K562 (cell line): ENCODE data around the gene SLC2A10. TPM values are rescaled to one million over a fixed set of nuclear protein-coding genes. Genes with fewer than 3 reads are reported as not detected.

ENCODE experiments used
- CBX3 ChIP-seq, 2 experiments: IDR thresholded peaks; 1 replicate in 1 of 2; 2 replicates in 1 of 2; pipeline ENCODE4 v1.6.1; 2012; ENCODE audit warnings: inconsistent platforms in 2 of 2, low read length in 2 of 2, borderline replicate concordance in 1 of 2, control low read depth in 1 of 2
- CREM ChIP-seq: IDR thresholded peaks from 2 replicates; pipeline ENCODE4 v1.6.1; 2014; ENCODE audit warnings: antibody characterized with exemption, low read depth
- DACH1 ChIP-seq: fragments of 450-650 bp; IDR thresholded peaks from 2 replicates; pipeline ENCODE4 v1.6.1; 2018; ENCODE audit not compliant: partially characterized antibody
- ELF4 ChIP-seq: fragments of 450-650 bp; formaldehyde crosslinking; IDR thresholded peaks from 2 replicates; pipeline ENCODE4 v1.4.0; 2022; ENCODE audit warnings: missing genetic modification characterization
- GATAD2A ChIP-seq: fragments of 450-650 bp; IDR thresholded peaks from 2 replicates; pipeline ENCODE4 v1.6.1; 2017
- HNRNPLL ChIP-seq: fragments of 200-400 bp; formaldehyde crosslinking; IDR thresholded peaks from 2 replicates; pipeline ENCODE4 v1.6.1; 2017; ENCODE audit warnings: low read length, low read depth, mild to moderate bottlenecking; ENCODE audit not compliant: poor library complexity, severe bottlenecking
- KHSRP ChIP-seq: fragments of 450-650 bp; IDR thresholded peaks from 2 replicates; pipeline ENCODE4 v1.6.1; 2017
- MTA3 ChIP-seq: fragments of 450-650 bp; formaldehyde crosslinking; IDR thresholded peaks from 2 replicates; pipeline ENCODE4 v1.6.1; 2017; ENCODE audit warnings: mild to moderate bottlenecking, borderline replicate concordance
- SAFB2 ChIP-seq: fragments of 200-400 bp; formaldehyde crosslinking; IDR thresholded peaks from 2 replicates; pipeline ENCODE4 v1.6.1; 2018; ENCODE audit warnings: borderline replicate concordance, low read length, low read depth, moderate library complexity; ENCODE audit not compliant: severe bottlenecking
- SETDB1 ChIP-seq: IDR thresholded peaks from one replicate; pipeline ENCODE4 v1.6.1; 2012; ENCODE audit warnings: low read length, control low read depth, inconsistent platforms
- ZFP36 ChIP-seq: fragments of 150-350 bp; IDR thresholded peaks from 2 replicates; pipeline ENCODE4 v1.6.1; 2018; ENCODE audit warnings: low read length, low read depth; ENCODE audit not compliant: partially characterized antibody
- ZFX ChIP-seq: sonication (generic); formaldehyde crosslinking; IDR thresholded peaks from 2 replicates; pipeline ENCODE4 v1.8.0; 2022; ENCODE audit warnings: mild to moderate bottlenecking, missing genetic modification reagents, moderate library complexity
- ZNF197 ChIP-seq: fragments of 200-800 bp; sonication (Bioruptor generic); IDR thresholded peaks from 2 replicates; pipeline ENCODE4 v1.6.1; 2016; ENCODE audit warnings: low read depth, missing genetic modification characterization, missing compliant biosample characterization
- ZNF347 ChIP-seq: fragments of 450-650 bp; formaldehyde crosslinking; IDR thresholded peaks from 2 replicates; pipeline ENCODE4 v1.4.0; 2020; ENCODE audit warnings: low read depth, mild to moderate bottlenecking, moderate library complexity
- ZNF717 ChIP-seq: fragments of 250-450 bp; sonication (Bioruptor Pico); IDR thresholded peaks from 2 replicates; pipeline ENCODE4 v1.5.0; 2021
- polyA plus RNA-seq, 8 experiments: library from polyadenylated mRNA; depleted of rRNA in 4 of 8; stranded (reverse) in 5 of 8; unstranded in 3 of 8; fragments of >200 nt; fragmentation: Nextera tagmentation in 2 of 8; fragmentation: Illumina TruSeq in 1 of 8; extraction: Ambion mirVana in 2 of 8; extraction: Trizol in 1 of 8; gene quantifications; 2 replicates each; pipeline versions ENCODE4 v1.2.1 to v1.2.3, GENCODE V29; 2011 to 2014; ENCODE audit warnings: inconsistent platforms in 1 of 8, missing spikeins in 1 of 8
- total RNA-seq, 7 experiments: library from RNA; depleted of rRNA in 6 of 7; stranded (reverse); fragments of >200 nt in 6 of 7; fragmentation: Illumina TruSeq in 2 of 7; extraction: Trizol in 2 of 7; gene quantifications; 2 replicates each; pipeline versions ENCODE4 v1.2.1 to v1.2.3, GENCODE V29; 2011 to 2021; ENCODE audit warnings: low replicate concordance in 1 of 7
- TF ChIP-seq, protein P1 (sequence below): sonication (generic); IDR thresholded peaks from 2 replicates; pipeline ENCODE4 v1.6.1; 2016
- TF ChIP-seq, protein P2 (sequence below), 2 experiments: fragments of 450-650 bp; formaldehyde crosslinking in 1 of 2; IDR thresholded peaks; 2 replicates each; pipeline versions ENCODE4 v1.4.0 to v1.6.1; 2014 to 2020; ENCODE audit warnings: mild to moderate bottlenecking in 2 of 2, borderline replicate concordance in 1 of 2, low read depth in 1 of 2
- TF ChIP-seq, protein P3 (sequence below): fragments of 450-650 bp; IDR thresholded peaks from 2 replicates; pipeline ENCODE4 v1.6.1; 2018; ENCODE audit warnings: mild to moderate bottlenecking, low read depth; ENCODE audit not compliant: partially characterized antibody

The SLC2A10 gene
- total and polyA plus RNA-seq, 9 of the 15 experiments (the other 6 are each of a cell fraction or from before 2014, with no cell fraction given): 0.01 to 1.8 (median 0.10) TPM

DNA sequence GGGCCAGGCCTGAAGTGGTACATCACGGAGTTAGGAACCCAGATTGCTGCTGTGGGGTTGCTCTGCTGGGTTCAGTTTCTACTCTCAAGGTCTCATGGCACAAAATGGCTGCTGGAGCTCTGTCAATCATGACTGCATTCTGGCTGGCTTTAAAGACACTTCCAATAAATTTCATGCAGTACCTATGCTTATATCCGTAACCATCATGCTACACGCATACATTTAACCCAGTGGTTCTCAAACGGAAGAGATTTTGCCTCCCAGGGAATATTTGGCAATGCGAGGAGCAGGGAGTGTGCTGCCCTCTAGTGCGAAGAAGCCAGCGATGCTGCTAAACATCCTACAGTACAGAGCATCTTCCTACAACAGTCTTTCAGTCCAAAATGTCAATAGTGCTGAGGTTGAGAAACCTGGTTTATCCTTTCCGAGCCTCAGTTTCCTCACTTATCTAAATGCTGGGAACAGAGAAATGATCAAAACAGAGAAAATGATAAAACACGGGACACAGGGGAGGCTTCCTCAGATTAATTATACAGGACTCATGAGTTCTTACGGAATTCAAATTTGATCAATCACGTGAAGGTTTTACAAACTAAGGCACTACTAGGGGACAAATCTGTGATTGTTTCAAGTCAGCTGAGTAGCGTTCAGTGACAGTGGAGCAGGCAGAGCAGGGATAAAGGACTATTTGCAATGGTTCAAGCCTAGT, 9.6 kb upstream of the SLC2A10 start (continued):
- no peak; the same call in 1 of the 2 replicates for TF ChIP-seq CREM
- TF ChIP-seq DACH1: no peak
- TF ChIP-seq SAFB2: no peak
- TF ChIP-seq ZNF347 (CRISPR knock-in tag): no peak
- no peak for TF ChIP-seq MTA3
- no peak for TF ChIP-seq HNRNPLL
- TF ChIP-seq ZFX (CRISPR knock-in tag): no peak
- TF ChIP-seq, protein P1, sequence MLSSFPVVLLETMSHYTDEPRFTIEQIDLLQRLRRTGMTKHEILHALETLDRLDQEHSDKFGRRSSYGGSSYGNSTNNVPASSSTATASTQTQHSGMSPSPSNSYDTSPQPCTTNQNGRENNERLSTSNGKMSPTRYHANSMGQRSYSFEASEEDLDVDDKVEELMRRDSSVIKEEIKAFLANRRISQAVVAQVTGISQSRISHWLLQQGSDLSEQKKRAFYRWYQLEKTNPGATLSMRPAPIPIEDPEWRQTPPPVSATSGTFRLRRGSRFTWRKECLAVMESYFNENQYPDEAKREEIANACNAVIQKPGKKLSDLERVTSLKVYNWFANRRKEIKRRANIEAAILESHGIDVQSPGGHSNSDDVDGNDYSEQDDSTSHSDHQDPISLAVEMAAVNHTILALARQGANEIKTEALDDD: no peak
- no peak for TF ChIP-seq ELF4
- peak in 1 of 2 experiments; percentile 58; a peak in 1 of 3 replicates for TF ChIP-seq CBX3 (IDR thresholded peaks at IDR 0.05; ENCODE audit: borderline replicate concordance in 1 of 2, low read length in 2 of 2)
- no peak for TF ChIP-seq GATAD2A
- no peak for TF ChIP-seq ZFP36
- no peak for TF ChIP-seq SETDB1
- TF ChIP-seq KHSRP: no peak
- TF ChIP-seq ZNF197 (CRISPR knock-in tag): no peak
- TF ChIP-seq ZNF717: no peak
- TF ChIP-seq, protein P2, sequence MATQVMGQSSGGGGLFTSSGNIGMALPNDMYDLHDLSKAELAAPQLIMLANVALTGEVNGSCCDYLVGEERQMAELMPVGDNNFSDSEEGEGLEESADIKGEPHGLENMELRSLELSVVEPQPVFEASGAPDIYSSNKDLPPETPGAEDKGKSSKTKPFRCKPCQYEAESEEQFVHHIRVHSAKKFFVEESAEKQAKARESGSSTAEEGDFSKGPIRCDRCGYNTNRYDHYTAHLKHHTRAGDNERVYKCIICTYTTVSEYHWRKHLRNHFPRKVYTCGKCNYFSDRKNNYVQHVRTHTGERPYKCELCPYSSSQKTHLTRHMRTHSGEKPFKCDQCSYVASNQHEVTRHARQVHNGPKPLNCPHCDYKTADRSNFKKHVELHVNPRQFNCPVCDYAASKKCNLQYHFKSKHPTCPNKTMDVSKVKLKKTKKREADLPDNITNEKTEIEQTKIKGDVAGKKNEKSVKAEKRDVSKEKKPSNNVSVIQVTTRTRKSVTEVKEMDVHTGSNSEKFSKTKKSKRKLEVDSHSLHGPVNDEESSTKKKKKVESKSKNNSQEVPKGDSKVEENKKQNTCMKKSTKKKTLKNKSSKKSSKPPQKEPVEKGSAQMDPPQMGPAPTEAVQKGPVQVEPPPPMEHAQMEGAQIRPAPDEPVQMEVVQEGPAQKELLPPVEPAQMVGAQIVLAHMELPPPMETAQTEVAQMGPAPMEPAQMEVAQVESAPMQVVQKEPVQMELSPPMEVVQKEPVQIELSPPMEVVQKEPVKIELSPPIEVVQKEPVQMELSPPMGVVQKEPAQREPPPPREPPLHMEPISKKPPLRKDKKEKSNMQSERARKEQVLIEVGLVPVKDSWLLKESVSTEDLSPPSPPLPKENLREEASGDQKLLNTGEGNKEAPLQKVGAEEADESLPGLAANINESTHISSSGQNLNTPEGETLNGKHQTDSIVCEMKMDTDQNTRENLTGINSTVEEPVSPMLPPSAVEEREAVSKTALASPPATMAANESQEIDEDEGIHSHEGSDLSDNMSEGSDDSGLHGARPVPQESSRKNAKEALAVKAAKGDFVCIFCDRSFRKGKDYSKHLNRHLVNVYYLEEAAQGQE (IDR thresholded peaks at IDR 0.05; ENCODE audit: borderline replicate concordance): peak; percentile 67; the same call in 1 of the 2 replicates
- TF ChIP-seq, protein P2 (CRISPR knock-in tag; IDR thresholded peaks at IDR 0.05; ENCODE audit: low read depth): no peak
- TF ChIP-seq, protein P3, sequence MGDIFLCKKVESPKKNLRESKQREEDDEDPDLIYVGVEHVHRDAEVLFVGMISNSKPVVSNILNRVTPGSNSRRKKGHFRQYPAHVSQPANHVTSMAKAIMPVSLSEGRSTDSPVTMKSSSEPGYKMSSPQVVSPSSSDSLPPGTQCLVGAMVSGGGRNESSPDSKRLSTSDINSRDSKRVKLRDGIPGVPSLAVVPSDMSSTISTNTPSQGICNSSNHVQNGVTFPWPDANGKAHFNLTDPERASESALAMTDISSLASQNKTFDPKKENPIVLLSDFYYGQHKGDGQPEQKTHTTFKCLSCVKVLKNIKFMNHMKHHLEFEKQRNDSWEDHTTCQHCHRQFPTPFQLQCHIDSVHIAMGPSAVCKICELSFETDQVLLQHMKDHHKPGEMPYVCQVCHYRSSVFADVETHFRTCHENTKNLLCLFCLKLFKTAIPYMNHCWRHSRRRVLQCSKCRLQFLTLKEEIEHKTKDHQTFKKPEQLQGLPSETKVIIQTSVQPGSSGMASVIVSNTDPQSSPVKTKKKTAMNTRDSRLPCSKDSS: no peak
